Activated CD4-positive, alpha-beta T cell treated with anti-CD3 and anti-CD28 coated beads for 36 hours (primary cell): ENCODE data around the gene NUDT8. TPM values are rescaled to one million over a fixed set of nuclear protein-coding genes. Genes with fewer than 3 reads are reported as not detected.
A peak's percentile ranks its signal among the peaks of the same experiment; 100 is the strongest.
"Not testable (repeated sequence)": the region's sequence is repeated elsewhere in the genome, so short reads cannot be mapped to it uniquely, and the experiment has no call there.

ENCODE experiments used
- ATAC-seq: fragments of 200-7000 bp; cut with Tn5 transposase; one replicate; pipeline ENCODE4 v1.10.0; 2021; ENCODE audit warnings: mild to moderate bottlenecking, moderate library complexity
- CTCF ChIA-PET: fragments of 350-600 bp; sonication (Branson Sonifier 250); formaldehyde crosslinking; loops from one replicate; lab custom pipeline; 2021; ENCODE audit warnings: antibody characterized with exemption; lab: Charles Lee
- POLR2A ChIA-PET: fragments of 350-600 bp; sonication (Branson Sonifier 250); formaldehyde crosslinking; loops from one replicate; lab custom pipeline; 2021; ENCODE audit warnings: antibody characterized with exemption, inconsistent platforms; lab: Charles Lee
- DNase-seq: peaks from one replicate; pipeline ENCODE4 v3.0.0-alpha.2; 2020
- H3K27ac Mint-ChIP-seq: one replicate; pipeline ENCODE4 v1.8.0; 2021; ENCODE audit warnings: mixed read lengths
- H3K27me3 Mint-ChIP-seq: one replicate; pipeline ENCODE4 v1.8.0; 2021; ENCODE audit warnings: mixed read lengths
- H3K36me3 Mint-ChIP-seq: one replicate; pipeline ENCODE4 v1.8.0; 2021; ENCODE audit warnings: low read depth, mixed read lengths
- H3K4me1 Mint-ChIP-seq: one replicate; pipeline ENCODE4 v1.8.0; 2021; ENCODE audit warnings: mixed read lengths
- H3K4me3 Mint-ChIP-seq: one replicate; pipeline ENCODE4 v1.8.0; 2021; ENCODE audit warnings: mild to moderate bottlenecking, moderate library complexity, mixed read lengths
- H3K9me3 Mint-ChIP-seq: one replicate; pipeline ENCODE4 v1.8.0; 2021; ENCODE audit warnings: low read depth, mixed read lengths
- intact Hi-C, 2 experiments: fragments of 100-400 bp; cut with DNase I in 1 of 2; cut with micrococcal nuclease in 1 of 2; formaldehyde crosslinking; loops; one replicate each; pipeline versions ENCODE4 v1.14.2 to v1.15.1; 2022 to 2024; cut with DNase I, micrococcal nuclease
- total RNA-seq, 2 experiments: library from RNA; stranded (reverse); gene quantifications; one replicate each; pipeline ENCODE4 v1.2.3, GENCODE V29; 2021

Gene NUDT8
- total RNA-seq, 2 experiments from 2014 or later, result 17.0 to 23.4 TPM

DNA sequence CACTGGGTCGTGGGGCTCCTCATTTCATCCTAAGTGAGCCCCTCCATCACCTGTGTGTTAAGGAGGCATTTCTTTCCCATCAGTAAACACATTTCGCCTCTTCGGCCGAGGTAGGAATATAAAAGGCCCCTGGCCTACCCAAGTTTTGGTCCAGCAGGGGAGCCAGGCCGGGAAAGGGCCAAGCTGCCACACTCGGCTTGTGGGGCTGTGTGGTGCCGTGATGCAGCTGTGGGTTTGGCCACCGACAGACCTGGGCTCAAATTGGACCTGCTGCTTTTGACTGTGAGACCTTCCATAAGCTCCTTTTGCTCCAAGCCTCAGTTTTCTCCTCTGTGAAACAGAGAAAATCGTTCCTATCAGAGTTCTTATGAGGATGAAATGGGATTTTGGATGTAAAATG, 22.2 kb downstream of the NUDT8 start:
- intact Hi-C loops, result loop anchor here in 1 of 2 experiments (5.0 kb wide), 1 partner anchor 765 kb away; the partner anchor contains the start of gene RCE1
- ATAC-seq, result no peak
- ChIA-PET POLR2A (interaction anchor here (0.7 kb wide), 1 partner anchor 9 kb away, joined by 3 read pairs; no protein-coding TSS in a partner anchor), CTCF (interaction anchor here (0.7 to 1.2 kb wide), 4 partner anchors 10 to 52 kb away, joined by 3 read pairs; partner anchors contain the start of gene GSTP1)
- Mint-ChIP-seq H3K27me3 (peaks cover 6% of the 10 kb centered on the region), H3K9me3 (no peaks in the 10 kb centered on the region), H3K4me1 (peaks cover 16% of the 10 kb centered on the region), H3K36me3 (peaks cover 23% of the 10 kb centered on the region), H3K4me3 (peak overlapping the region; percentile 92), H3K27ac (peak overlapping the region; percentile 90)
- DNase-seq, result no peak

- peak within 1 kb of the TSS; percentile 90 for H3K27ac Mint-ChIP-seq
- peak within 1 kb of the TSS; percentile 92 for H3K4me3 Mint-ChIP-seq
- CTCF ChIA-PET, result interaction anchor here (1.2 kb wide), 1 partner anchor 53 kb away, joined by 3 read pairs; no protein-coding TSS in a partner anchor
- intact Hi-C loops, result loop anchor here (1.0 to 5.0 kb wide), 11 partner anchors 8 to 764 kb away; partner anchors contain the start of genes GSTP1 (in 2 of the 2), CDK2AP2 (in 1 of the 2), PC (in 1 of the 2) and POLD4 (in 1 of the 2)
- peaks cover 16% of the 10 kb centered on the region for H3K4me1 Mint-ChIP-seq
- POLR2A ChIA-PET, result no interaction called here
- no peaks in the 10 kb centered on the region for H3K9me3 Mint-ChIP-seq
- H3K27me3 Mint-ChIP-seq, result peaks cover 8% of the 10 kb centered on the region
- peak; percentile 100 for ATAC-seq
- H3K36me3 Mint-ChIP-seq, result peaks cover 18% of the 10 kb centered on the region
- peak; percentile 98 for DNase-seq
These were observed 23.0 kb downstream of the NUDT8 start, which contains the start of gene NDUFV1 for GRCh38 chr11:67606492-67607295. NDUFV1 (plus strand) TSS chr11:67606936; CDS start chr11:67607005, 69 bp downstream.

- Mint-ChIP-seq H3K9me3 (no peaks in the 10 kb centered on the region), H3K4me1 (peaks cover 16% of the 10 kb centered on the region), H3K4me3 (peak overlapping the region; percentile 92), H3K36me3 (peaks cover 18% of the 10 kb centered on the region), H3K27ac (peak overlapping the region; percentile 64), H3K27me3 (peaks cover 9% of the 10 kb centered on the region)
- ATAC-seq (no peak), DNase-seq (no peak)
- POLR2A ChIA-PET, result no interaction called here
- CTCF ChIA-PET, result no interaction called here
- intact Hi-C loops, result loop anchor here (1.0 to 5.0 kb wide), 11 partner anchors 8 to 764 kb away; partner anchors contain the start of genes GSTP1 (in 2 of the 2), CDK2AP2 (in 1 of the 2), PC (in 1 of the 2) and POLD4 (in 1 of the 2)
These were observed 23.6 kb downstream of the NUDT8 start for GRCh38 chr11:67606093-67606491.

DNA sequence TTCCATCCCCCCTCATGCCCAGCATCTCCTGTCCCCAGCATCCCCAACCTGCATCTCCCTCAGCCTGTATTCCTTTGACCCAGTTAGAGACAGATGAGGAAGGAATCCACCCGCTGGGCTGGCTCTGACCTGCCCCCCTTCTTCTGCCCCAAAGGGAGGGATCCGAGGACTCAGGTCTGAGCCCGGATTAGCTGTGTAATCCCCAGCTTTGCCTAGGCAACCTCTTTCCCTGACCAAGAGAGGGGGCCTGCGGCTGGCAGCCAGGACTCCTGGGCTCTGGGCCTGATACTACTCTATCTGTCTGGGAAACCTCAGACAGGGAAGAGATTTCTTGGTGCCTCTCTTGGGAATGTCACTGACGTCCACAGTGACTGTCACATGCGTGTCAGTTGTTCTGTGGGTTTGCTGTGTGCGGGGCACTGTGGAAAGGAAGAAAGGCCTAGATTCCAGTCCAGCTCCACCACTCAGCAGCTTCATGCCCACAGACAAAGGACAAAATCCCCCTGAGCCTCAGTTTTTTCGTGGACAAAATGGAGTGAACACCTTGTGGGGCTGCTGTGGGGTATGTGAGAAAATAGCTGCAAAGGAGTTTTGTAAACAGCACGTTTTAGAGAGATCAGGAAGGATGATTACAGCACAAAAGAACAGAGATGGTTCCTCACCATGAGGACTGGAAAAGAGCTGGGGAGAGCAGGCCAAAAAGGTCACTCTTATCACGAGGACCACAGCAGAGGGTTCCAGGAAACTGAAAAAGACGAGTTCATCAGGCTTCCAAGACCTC, 24.3 kb downstream of the NUDT8 start:
- no peak for DNase-seq
- H3K4me3 Mint-ChIP-seq, result peak overlapping the region; percentile 92
- intact Hi-C loops, result loop anchor here (1.0 to 5.0 kb wide), 11 partner anchors 9 to 763 kb away; partner anchors contain the start of genes GSTP1 (in 2 of the 2), CDK2AP2 (in 1 of the 2), PC (in 1 of the 2) and POLD4 (in 1 of the 2)
- ATAC-seq, result no peak
- POLR2A ChIA-PET, result no interaction called here
- peaks cover 14% of the 10 kb centered on the region for H3K27me3 Mint-ChIP-seq
- peaks cover 16% of the 10 kb centered on the region for H3K4me1 Mint-ChIP-seq
- peaks cover 18% of the 10 kb centered on the region for H3K36me3 Mint-ChIP-seq
- CTCF ChIA-PET, result interaction anchor here (1.0 kb wide), 1 partner anchor 25 kb away, joined by 3 read pairs; no protein-coding TSS in a partner anchor
- no peaks in the 10 kb centered on the region for H3K9me3 Mint-ChIP-seq
- peak overlapping the region; percentile 78 for H3K27ac Mint-ChIP-seq

- Mint-ChIP-seq H3K36me3 (peaks cover 18% of the 10 kb centered on the region), H3K4me1 (peaks cover 16% of the 10 kb centered on the region), H3K27ac (no peak overlapping the region), H3K4me3 (no peak overlapping the region), H3K27me3 (peaks cover 15% of the 10 kb centered on the region), H3K9me3 (no peaks in the 10 kb centered on the region)
- intact Hi-C loops, result loop anchor here in 1 of 2 experiments (5.0 kb wide), 1 partner anchor 763 kb away; the partner anchor contains the start of gene RCE1
- POLR2A ChIA-PET, result no interaction called here
- no peak for ATAC-seq
- CTCF ChIA-PET, result interaction anchor here (1.0 kb wide), 1 partner anchor 24 kb away, joined by 3 read pairs; no protein-coding TSS in a partner anchor
- DNase-seq, result no peak
These were observed 24.9 kb downstream of the NUDT8 start for GRCh38 chr11:67604815-67605214.

DNA sequence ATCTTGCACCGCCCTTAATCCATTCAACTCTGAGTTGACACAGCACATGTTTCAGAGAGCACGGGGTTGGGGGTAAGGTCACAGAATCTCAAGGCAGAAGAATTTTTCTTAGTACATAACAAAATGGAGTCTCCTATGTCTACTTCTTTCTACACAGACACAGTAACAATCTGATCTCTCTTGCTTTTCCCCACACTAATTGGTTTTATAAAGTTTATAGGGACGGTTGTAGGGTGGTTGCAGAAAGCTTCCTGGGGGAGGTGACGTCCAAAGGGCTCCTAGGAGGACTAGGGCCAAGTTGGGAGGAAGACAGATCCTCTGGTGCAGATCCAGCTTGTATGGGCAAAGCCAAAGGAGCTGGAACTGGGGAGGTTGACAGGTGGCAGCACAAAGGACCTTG, 25.6 kb downstream of the NUDT8 start:
- intact Hi-C loops, POLR2A ChIA-PET, CTCF ChIA-PET, DNase-seq, H3K4me3 Mint-ChIP-seq, H3K9me3 Mint-ChIP-seq, ATAC-seq, H3K27ac Mint-ChIP-seq: not testable (repeated sequence)
- Mint-ChIP-seq H3K36me3 (peaks cover 13% of the 10 kb centered on the region), H3K4me1 (peaks cover 16% of the 10 kb centered on the region), H3K27me3 (peaks cover 15% of the 10 kb centered on the region)

DNA sequence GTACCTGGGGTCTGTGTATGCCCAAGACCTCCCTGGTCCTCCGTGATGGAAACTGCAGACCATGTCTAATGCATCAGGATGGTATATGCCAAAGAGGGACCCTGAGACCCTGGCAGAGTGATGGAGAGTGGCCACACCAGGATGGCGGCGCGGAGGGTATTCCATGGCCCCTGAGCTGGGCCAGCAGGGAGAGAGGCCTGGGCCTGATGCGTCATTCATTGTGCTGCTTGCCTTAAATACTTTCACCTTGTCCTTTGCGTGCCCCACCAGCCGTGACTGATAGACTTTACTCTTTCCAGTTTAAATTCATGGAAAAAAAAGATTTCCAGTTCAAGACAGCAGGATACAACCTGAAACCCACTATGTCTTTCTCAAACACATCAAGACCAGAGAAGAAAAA, 28.6 kb downstream of the NUDT8 start:
- intact Hi-C loops, result no loop called here
- no peak for ATAC-seq
- no peak overlapping the region for H3K27ac Mint-ChIP-seq

DNA sequence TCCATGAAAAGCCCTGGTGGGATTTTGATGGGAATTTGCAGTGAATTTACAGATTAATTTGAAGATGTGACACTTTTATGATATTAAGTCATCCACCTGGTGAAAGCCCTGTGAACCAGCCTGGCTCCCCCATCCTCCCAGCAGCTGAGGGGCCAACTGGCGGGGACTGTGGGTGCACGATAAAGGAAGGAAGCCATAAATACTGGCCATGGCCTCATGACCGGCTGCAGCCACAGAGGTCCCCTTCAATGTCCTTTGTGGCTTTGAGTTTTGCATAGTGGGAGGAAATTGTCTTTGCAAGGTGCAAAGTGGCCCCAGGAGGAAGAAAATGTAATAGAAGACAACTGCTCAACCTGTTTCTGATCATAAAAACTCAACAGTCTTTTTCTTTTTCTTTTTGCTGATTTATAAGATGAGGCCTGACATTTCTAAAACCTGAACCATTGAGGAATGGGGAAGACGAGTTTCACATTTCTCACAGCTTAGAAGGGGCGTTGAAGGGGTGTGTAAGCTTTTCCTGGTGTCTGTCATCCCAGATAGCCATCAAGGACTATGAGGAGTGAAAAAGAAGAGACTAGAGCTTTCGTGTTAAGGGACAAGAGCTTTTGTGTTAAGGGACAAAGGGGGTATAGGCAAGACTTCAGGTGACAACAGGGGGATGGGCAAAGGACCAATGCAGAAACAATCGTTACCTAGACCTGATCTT, 29.3 kb downstream of the NUDT8 start:
- no peak overlapping the region for H3K27ac Mint-ChIP-seq
- H3K36me3 Mint-ChIP-seq, result no peaks in the 10 kb centered on the region
- POLR2A ChIA-PET, result no interaction called here
- intact Hi-C loops, result no loop called here
- H3K4me1 Mint-ChIP-seq, result no peaks in the 10 kb centered on the region
- H3K27me3 Mint-ChIP-seq, result peaks cover 15% of the 10 kb centered on the region
- H3K9me3 Mint-ChIP-seq, result no peaks in the 10 kb centered on the region
- ATAC-seq (no peak), DNase-seq (no peak)
- CTCF ChIA-PET, result interaction anchor here (0.6 to 1.4 kb wide), 2 partner anchors 14 to 44 kb away, joined by 3 read pairs; no protein-coding TSS in a partner anchor
- no peak overlapping the region for H3K4me3 Mint-ChIP-seq

More for the DNA sequence above, 28.6 kb downstream of the NUDT8 start:
- Mint-ChIP-seq H3K4me3 (no peak overlapping the region), H3K9me3 (no peaks in the 10 kb centered on the region), H3K27me3 (peaks cover 15% of the 10 kb centered on the region), H3K36me3 (no peaks in the 10 kb centered on the region), H3K4me1 (peaks cover 4% of the 10 kb centered on the region)
- DNase-seq, result no peak
- ChIA-PET CTCF (interaction anchor here (1.4 kb wide), 1 partner anchor 14 kb away, joined by 3 read pairs; no protein-coding TSS in a partner anchor), POLR2A (no interaction called here)

DNA sequence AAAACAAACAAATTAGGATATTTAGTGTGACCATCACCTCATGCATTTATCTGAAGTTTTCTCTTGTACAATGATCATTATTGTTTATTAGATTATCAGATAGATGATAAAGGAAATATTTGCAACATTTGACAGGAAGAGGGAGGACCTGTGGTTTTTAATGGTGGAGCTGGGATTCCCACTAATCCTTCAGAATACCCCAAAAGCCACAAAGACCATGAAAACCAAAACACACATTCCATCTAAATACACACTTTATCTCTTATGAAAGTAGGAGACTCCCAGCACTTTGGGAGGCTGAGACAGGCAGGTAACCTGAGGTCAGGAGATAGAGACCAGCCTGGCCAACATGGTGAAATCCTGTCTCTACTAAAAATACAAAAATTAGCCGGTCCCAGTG, 30.6 kb downstream of the NUDT8 start:
- Mint-ChIP-seq H3K27me3 (peaks cover 15% of the 10 kb centered on the region), H3K4me3 (no peak overlapping the region), H3K9me3 (no peaks in the 10 kb centered on the region), H3K36me3 (no peaks in the 10 kb centered on the region), H3K27ac (no peak overlapping the region), H3K4me1 (no peaks in the 10 kb centered on the region)
- intact Hi-C loops, result no loop called here
- ChIA-PET POLR2A (no interaction called here), CTCF (interaction anchor here (0.6 kb wide), 1 partner anchor 30 kb away, joined by 3 read pairs; no protein-coding TSS in a partner anchor)
- no peak for DNase-seq
- no peak for ATAC-seq

DNA sequence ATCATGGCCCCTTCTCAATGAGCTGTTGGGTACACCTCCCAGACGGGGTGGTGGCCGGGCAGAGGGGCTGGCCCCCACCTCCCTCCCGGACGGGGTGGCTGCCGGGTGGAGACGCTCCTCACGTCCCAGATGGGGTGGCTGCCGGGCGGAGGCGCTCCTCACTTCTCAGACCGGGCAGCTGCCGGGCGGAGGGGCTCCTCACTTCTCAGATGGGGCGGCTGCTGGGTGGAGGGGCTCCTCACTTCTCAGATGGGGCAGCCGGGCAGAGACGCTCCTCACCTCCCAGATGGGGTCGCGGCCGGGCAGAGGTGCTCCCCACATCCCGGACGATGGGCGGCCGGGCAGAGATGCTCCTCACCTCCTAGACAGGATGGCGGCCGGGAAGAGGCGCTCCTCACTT, 31.8 kb downstream of the NUDT8 start:
- CTCF ChIA-PET, H3K9me3 Mint-ChIP-seq, H3K36me3 Mint-ChIP-seq, POLR2A ChIA-PET, ATAC-seq, DNase-seq, H3K4me1 Mint-ChIP-seq, H3K27ac Mint-ChIP-seq, H3K4me3 Mint-ChIP-seq, intact Hi-C loops: not testable (repeated sequence)
- peaks cover 13% of the 10 kb centered on the region for H3K27me3 Mint-ChIP-seq
